ENCODE measurements around the gene ZNF335.

Gene ZNF335

DNA sequence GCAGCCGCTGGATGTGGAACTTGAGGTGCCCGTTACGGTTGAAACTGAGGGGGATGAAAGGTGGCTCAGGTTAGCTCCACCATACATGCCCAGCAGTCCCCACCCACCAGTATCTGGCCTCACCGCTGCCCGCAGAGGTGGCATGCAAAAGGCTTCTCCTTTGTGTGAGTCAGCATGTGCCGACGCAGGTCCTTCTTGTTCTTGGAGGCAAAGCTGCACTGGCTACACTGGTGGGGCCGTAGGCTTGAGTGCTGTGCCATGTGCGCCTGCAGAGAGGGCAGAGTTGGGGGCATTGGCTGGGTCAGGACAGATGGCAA, 21.7 kb downstream of the ZNF335 start:
- no peak for DNase-seq

DNA sequence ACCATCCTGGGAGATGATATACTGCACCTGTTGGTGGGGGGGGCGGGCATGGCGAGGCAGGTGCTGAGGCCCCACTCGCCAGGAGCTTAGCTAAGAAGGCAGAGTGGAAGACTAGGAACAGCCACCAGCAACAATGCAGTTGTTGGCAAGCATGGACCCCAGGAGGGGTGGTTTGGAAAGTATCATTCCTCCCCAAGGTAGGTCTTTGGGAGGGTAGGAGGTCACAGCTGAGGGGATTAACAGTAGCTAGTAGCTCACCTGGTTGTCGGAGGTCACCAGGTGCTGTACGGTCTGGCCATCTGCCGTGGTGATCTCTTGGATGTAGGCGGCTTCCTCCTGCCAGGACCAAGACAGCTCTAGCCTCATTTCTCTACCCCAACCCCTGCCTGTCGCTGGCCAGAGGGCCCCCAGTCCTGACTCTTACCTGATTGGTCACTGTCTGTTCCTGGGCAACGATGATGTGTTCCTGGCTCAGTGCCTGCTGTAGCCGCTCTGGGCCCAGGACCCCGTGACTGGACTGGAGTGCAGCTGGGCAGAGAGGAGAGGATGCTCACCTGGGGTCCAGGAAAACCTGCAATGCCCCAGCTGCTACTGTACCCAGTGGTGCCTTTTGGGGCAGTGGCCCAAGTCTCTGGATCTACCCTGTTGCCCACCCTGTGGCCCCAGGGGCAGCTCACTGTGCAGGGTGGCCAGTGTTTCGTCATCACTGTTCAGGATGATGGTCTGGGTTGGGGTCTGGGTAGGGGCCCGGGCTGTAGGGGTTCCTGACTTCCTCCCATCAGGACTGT, 22.3 kb downstream of the ZNF335 start:
- no peak for DNase-seq

DNA sequence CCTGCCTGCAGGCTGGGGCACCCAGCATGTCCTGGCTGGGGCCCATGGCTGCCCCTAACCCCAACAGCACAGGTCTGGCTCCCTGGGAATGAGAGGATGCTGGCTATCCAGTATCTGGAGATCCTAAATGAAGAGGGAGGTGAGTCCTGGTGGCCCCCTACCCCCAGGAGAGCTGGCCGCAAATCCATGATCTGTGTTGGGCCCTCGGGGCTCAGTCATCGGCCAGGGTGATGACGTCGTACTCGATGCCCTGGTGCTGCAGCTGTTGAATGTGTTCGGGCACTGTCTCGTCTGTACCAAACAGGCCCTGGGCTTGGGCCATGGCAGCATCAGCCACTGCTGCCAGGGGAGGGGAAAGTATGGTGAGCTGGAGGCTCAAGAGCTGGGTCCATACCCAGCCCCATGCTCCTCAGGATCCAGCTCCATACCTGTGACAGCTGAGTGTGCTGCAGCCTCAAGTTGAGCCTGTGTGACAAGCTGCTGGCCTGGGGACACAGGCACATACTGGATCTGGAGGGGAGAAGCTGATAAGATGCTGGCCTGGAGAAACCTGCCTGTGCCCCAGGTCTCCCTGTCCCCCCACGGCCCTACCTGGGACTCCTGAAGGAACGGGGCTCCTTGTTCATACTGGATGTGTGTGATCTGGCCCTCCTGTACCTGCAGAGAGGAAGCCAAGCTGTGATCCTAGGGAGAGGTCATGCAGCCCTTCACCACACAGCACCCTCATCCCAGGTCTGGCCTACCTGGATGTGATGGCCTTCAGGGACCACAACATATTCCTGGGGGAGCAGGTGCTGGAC, 23.1 kb downstream of the ZNF335 start:
- DNase-seq = no peak

- no peak for DNase-seq
Measured at GRCh38 chr20:45948261-45948733, 23.7 kb downstream of the ZNF335 start.

DNA sequence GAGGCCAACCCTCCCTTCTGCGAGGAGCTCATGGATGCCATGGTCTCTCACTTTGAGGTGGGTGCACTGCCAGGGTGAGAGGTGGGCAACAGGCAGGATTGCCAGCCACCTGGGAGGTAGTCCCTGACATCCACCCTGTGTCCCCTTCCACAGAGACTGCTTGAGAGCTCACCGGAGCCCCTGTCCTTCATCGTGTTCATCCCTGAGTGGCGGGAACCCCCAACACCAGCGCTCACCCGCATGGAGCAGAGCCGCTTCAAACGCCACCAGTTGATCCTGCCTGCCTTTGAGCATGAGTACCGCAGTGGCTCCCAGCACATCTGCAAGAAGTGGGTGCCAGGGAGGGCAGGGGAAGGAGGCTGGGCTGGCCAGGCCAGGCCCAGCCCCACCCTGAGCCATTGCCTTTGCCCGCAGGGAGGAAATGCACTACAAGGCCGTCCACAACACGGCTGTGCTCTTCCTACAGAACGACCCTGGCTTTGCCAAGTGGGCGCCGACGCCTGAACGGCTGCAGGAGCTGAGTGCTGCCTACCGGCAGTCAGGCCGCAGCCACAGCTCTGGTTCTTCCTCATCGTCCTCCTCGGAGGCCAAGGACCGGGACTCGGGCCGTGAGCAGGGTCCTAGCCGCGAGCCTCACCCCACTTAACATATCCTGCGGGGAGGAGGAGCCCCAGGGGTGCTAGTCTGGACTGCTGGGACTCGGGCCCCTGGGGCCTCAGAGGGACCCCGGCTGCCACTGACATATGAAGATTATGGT, 24.7 kb downstream of the ZNF335 start:
- no peak for DNase-seq

DNA sequence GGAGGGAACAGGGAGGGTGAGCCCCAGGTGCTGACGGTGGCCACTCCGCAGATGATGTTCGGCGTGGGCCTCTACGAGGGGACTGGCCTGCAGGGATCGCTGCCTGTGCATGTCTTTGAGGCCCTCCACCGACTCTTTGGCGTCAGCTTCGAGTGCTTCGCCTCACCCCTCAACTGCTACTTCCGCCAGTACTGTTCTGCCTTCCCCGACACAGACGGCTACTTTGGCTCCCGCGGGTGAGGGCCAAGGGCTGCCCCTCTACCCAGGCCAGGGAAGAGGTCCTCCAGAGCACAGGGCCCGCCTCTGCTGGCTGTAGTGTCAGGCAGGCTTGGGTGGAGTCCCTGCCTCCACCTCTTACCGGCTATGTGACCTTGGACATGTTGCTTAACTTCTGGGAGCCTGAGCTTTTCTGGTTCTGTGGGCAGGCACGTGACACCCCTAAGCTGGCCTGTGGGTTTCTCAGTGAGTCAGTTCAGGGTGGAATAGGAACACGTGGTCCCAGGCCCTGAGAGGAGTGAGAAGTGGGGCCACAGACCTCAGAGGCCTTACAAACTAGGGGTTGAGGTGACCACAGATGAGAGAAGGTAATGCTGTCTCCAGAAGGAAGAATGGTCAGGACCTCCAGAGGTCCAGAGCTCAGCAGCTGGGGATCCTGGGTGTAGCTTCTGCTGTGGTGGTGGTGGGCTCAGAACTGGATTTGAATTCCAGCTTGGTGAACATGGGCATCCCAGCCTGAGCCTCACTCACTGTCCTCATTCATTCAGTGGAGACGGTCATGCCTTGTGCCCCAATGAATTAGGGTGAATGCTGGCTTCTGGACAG, 25.6 kb downstream of the ZNF335 start:
- DNase-seq = no peak

GRCh38 chr20:45945678-45946148, 26.3 kb downstream of the ZNF335 start:
- DNase-seq = no peak

GRCh38 chr20:45944965-45945677, 26.9 kb downstream of the ZNF335 start:
- no peak for DNase-seq

DNA sequence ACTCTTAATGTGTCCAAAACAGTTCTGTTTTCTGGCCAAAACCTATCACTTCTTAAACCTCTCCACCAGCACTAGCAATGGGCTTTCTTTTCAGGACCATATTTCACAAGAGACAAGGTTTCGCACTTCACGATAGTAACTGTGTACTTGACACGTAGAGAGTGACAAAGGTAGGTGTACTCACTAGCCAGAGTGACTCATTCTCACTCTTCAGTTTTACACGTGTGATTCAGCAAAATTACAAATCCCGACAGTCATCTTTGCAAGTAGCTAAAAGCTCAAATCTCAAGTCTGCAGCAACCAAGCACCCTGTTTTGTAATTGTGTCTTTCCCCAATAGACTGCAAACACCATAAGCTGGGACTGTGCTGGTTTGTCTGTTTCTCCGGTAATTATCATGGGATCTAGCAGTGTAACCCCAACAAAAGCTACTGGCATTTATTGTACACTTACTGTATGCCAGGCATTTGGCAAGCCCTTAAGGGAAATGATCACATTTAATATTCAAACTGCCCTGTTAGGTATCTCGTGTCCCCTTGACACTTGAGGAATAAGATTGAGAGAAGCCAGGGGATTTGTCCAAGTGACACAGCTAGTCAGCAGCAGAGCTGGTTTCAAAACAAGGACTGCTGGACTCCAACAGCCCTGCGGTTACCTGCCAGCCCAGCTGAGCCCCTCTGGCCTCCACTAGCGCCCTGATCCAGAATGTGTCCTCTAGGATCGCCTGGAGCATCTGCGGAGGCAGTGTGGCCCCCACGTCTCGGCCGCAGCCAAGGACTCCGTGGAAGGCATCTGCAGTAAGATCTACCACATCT, 27.6 kb downstream of the ZNF335 start:
- no peak for DNase-seq

DNA sequence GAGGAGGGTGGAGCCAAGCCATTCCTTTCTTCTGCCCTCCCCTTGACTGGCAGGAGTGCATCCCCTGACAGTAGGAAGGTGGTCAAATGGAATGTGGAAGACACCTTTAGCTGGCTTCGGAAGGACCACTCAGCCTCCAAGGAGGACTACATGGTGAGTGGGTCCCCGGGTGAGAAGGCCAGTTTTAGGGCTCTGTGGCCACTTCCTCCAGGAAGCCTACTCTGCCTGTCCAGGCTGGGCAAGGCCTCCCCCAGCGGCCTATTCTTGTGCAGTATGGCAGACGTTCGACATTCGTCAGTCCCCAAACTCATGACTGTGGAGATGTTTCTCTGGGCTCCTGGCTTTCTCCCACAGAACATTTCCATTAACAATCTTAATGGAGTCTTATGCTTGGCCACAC, 28.4 kb downstream of the ZNF335 start:
- no peak for DNase-seq

DNA sequence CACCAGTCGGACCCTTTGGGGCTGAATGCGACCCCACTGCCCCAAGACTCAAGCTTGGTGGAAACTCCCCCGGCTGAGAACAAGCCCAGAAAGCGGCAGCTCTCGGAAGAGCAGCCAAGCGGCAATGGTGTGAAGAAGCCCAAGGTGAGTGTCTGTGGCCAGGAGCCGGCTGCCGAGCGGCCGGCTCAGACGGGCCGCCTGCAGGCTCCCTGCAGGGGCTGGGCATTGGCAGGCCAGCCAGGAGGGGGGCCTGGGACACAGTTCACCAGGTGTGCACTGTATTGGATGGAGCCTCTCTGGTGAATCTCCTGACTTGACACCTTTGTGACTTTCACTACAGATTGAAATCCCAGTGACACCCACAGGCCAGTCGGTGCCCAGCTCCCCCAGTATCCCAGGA, 31.5 kb downstream of the ZNF335 start:
- no peak for DNase-seq

DNA sequence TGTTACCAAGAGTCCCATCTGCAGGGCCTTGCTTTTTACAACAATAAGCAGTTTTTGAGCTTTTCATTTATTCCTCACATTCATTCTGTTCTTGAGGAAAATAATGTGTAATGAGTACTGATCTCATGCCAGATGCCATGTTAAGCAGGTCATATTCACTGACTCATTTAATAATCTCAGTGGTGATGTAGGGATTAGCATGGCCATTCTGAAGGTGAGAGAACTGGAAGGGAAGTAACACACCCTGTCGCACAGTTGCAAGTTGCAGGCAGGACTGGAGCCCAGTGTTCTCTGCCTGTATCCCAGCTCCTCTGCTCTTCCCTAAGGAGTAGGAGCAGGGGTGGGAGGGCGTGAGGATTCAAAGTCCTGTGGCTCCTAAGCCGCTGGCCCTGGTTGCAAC, 31.9 kb downstream of the ZNF335 start:
- DNase-seq = no peak

DNA sequence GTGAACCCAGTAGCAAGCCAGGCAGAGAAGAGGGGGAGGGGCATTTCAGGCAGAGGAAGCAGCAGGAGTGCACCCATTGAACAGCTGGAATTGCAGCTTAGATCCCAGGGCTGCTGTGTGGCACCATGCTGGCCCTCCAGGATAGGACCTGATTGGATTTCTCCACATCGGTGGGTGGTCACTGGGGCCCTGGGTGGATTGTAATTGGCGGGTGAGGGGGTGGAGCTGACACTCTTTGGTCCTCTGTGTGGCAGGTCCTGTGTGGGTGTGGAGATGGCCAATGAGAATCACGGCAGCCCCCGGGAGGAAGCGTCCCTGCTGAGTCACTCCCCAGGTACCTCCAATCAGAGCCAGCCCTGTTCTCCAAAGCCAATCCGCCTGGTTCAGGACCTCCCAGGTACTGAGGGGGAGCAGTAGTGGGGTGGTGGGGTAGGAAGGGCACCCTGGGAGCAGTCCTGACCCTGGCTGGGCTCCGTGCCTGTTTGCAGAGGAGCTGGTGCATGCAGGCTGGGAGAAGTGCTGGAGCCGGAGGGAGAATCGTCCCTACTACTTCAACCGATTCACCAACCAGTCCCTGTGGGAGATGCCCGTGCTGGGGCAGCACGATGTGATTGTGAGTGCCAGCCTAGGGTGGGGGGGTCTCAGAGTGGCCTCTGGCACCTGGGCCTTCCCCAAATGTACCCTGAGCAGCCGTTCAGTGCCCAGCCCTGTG, 33.1 kb downstream of the ZNF335 start:
- no peak for DNase-seq

GRCh38 chr20:45937765-45938164, 34.2 kb downstream of the ZNF335 start:
- no peak for DNase-seq

DNA sequence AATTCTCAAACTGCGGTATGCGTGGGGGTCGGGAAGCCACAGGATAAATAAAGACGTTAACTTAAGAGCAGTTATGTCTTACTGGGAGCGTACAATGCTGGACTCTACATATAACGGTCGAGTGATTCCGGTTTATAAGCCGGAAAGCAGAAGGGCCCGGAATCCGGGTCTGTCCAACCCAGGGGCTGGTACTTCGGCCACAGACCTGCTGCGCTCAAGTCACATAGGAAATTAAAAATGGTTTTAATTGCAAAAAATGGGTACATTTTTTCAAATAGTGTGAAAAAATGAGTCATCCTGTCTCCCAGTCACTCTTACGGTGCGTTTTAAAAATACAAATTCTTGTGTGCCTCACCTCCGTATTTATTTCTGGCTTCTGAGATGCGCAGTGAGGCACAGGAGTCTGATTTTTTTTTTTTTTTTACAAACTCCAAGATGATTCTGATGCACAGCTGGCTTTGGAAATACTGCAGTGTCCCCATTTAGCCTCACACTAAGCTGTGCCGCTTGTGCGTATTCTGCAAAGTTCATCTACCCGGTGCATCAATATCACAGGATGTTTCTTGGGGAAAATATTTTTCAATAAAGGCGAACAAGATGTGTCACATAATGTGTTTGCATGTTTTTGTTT, 36.5 kb downstream of the ZNF335 start:
- DNase-seq = no peak

DNA sequence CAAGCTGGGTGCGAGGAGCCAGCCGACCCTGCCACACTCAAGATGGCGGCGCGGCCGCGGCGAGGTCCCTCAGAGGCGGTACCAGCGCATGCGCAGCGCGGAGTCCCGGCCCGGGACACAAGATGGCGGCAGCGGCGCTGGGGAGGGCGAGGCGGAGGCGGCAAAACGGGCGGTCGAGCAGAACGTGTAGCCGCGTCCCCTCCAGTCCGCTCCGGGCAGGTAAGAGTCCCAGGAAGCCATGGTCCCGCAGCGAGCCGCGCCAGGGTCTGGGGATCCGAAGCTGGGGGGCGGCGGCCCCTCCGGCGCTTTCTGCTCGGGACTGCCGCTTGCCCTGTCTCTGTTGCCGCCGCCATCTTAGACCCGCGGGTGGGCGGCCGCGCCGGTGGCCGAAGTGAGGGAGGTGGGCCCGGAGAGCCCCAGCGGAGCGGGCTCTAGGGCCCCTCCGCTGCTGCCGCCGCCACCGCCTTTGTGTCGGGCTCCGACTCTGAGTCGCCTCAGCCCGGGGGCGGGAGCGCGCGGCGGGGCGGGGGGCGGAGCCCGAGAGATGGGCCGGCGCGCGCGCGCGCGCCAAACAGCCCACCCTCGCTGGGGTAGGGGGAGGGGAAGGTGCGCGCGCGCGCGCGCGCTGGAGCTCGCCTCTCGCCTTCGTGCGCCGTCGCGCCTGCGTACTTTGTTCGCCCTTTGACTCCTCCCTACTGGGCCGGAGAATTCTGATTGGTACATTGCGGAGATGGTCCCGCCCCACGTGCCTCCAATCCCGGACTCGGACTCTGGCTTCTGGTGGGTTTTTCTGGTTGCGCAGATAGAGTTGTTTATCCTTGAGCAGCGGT, 37.2 kb downstream of the ZNF335 start, which contains the start of gene PCIF1:
Gene PCIF1, plus strand, starts transcription at position 98 of the 830 bp plus-strand sequence. CDS start 4,317 bp downstream, outside the sequence.
- DNase-seq = peak; percentile 94

DNA sequence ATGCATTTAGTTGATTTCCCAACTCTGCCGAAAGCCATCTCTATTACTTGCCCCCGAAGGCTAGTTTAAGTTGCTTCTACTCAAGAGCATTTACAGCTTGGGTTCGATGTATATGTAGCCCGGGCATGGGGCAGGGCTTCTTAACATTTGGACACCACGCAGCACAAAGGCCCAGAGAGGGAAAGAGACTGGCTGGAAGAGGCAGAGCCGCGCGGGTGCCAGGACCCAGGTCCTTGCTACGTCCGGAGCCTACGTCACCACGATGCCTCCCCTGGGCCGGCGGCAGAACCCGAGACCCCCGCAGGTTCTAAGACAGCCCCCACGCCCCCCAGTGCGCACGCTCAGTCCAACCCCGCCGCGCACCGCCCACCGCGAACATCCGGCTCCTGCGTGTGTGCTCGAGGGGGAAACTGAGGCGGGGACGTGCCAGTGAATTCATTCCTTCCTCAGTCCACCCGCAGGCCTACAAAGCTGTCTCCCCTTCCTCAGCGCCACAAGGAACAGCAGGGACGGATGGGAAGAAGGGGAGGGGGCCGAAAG, 37.9 kb downstream of the ZNF335 start:
- no peak for DNase-seq

DNA sequence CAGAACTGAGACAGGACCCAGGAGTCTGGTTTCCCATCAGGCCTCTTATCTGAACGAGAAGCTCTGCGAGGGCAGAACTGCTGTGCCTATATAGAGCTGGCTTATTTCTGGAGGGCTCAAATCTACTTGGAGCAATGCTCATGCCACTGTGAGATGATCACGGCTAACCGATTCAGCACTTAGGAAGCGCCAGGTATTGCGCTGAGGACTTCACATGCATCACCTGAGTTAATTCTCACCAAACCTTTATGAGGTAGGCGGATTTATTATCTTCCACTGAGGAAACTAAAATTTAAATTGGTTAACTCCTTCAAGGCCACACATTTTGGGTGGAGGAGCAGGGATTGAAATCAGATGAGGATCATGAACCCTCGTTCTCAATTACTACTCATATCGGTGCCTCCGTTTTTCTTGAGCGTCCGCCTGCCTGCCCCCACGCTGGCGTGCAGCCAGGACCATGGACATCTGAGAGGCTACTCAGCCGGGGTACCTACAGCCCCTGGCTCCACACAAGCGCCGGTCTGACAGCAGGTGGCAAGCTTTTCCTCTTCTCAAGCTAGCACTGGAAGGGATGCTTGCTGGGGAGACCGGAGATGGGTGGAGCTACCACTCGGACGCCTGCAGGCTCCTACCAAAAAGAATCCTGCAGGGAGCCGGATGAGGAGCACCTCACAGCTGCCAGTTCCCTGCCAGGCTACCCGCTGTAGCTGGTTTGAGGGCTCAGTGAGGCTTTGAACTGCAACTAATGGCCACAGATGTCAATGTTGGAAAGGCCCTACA, 38.5 kb downstream of the ZNF335 start:
- peak; percentile 75 for DNase-seq

Measured in NCI-H510A (cell line).